ENCODE measurements around the gene GPC6.

Gene GPC6

DNA sequence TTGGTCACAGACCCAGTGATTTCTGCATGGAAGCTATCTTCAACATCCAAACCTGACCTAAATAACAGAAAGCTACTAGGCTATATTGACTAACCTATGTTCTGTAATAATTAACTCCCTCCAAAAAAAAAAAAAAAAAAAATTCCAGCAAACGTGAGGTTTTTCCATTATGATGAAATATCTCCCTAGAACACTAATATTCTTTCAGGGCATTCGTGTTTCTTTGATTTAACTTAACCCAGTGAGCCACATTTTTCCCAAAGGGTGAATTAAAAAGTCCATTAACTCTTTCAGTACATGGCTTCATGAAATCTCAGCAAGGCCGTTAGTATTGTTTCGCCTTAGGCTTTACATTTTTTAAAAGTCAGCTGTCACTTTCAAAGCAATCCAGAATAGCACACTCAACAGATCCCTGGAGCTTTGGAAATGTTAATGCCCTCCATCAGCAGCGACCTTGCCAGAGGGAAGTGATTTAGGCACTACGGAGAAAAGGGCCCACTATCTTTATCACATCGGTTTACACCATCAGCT is 1077.1 kb downstream of the GPC6 start:
- TF ChIP-seq CTCF (IDR thresholded peaks at IDR 0.05; ENCODE audit: low read depth, low read length) (no peak), EZH2phosphoT487 (IDR thresholded peaks at IDR 0.05; ENCODE audit: low read depth) (no peak)
- H3K27me3 ChIP-seq (ENCODE audit: low read depth, low read length) = no peaks in the 10 kb centered on the region
- H4K20me1 ChIP-seq (ENCODE audit: insufficient read depth, low read length) = no peaks in the 10 kb centered on the region
- H2AFZ ChIP-seq (ENCODE audit: low read depth, low read length) = no peak overlapping the region
- no peak overlapping the region for H3K9ac ChIP-seq (ENCODE audit: low read length)
- no peaks in the 10 kb centered on the region for H3K4me1 ChIP-seq (ENCODE audit: low read length)
- H3K27ac ChIP-seq (ENCODE audit: low read length) = no peak overlapping the region
- H3K4me3 ChIP-seq (ENCODE audit: low read length) = no peak overlapping the region
- H3K79me2 ChIP-seq (ENCODE audit: low read length) = no peaks in the 10 kb centered on the region
- no peaks in the 10 kb centered on the region for H3K36me3 ChIP-seq (replicated peaks; ENCODE audit: low read depth, low read length)
- H3K9me3 ChIP-seq (ENCODE audit: insufficient read depth, low read length) = no peaks in the 10 kb centered on the region
- no peak overlapping the region for H3K4me2 ChIP-seq (ENCODE audit: low read length)

DNA sequence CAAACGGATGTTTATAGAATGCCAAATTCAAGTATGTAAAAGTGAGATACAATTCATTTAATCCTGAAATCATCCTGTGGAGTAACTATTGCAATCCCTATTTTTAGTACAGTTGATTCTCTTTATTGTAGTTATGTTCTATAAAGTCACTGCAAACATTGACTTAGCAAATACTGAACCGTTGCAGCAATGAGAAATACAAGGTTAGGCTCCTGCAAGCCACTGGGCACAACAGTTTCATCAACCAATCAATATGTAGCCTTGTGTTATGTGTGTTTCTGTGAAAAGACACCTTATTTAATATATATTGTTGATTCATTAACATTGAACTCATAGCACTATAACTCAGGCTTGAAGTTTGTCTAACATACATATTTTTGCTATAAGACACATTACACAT is 1078.4 kb downstream of the GPC6 start:
- no peaks in the 10 kb centered on the region for H3K36me3 ChIP-seq (replicated peaks; ENCODE audit: low read depth, low read length)
- H2AFZ ChIP-seq (ENCODE audit: low read depth, low read length) = no peak overlapping the region
- H3K9me3 ChIP-seq (ENCODE audit: insufficient read depth, low read length) = no peaks in the 10 kb centered on the region
- TF ChIP-seq CTCF (IDR thresholded peaks at IDR 0.05; ENCODE audit: low read depth, low read length) (no peak), EZH2phosphoT487 (IDR thresholded peaks at IDR 0.05; ENCODE audit: low read depth) (no peak)
- no peaks in the 10 kb centered on the region for H3K79me2 ChIP-seq (ENCODE audit: low read length)
- no peaks in the 10 kb centered on the region for H3K4me1 ChIP-seq (ENCODE audit: low read length)
- no peak overlapping the region for H3K27ac ChIP-seq (ENCODE audit: low read length)
- no peaks in the 10 kb centered on the region for H3K27me3 ChIP-seq (ENCODE audit: low read depth, low read length)
- no peaks in the 10 kb centered on the region for H4K20me1 ChIP-seq (ENCODE audit: insufficient read depth, low read length)
- H3K9ac ChIP-seq (ENCODE audit: low read length) = no peak overlapping the region
- H3K4me2 ChIP-seq (ENCODE audit: low read length) = no peak overlapping the region
- no peak overlapping the region for H3K4me3 ChIP-seq (ENCODE audit: low read length)

- TF ChIP-seq EZH2phosphoT487 (IDR thresholded peaks at IDR 0.05; ENCODE audit: low read depth) (no peak), CTCF (IDR thresholded peaks at IDR 0.05; ENCODE audit: low read depth, low read length) (no peak)
- Histone ChIP-seq H3K27ac (ENCODE audit: low read length) (no peak overlapping the region), H4K20me1 (ENCODE audit: insufficient read depth, low read length) (no peaks in the 10 kb centered on the region), H3K4me1 (ENCODE audit: low read length) (no peaks in the 10 kb centered on the region), H3K9me3 (ENCODE audit: insufficient read depth, low read length) (no peaks in the 10 kb centered on the region), H3K79me2 (ENCODE audit: low read length) (no peaks in the 10 kb centered on the region), H2AFZ (ENCODE audit: low read depth, low read length) (no peak overlapping the region), H3K36me3 (replicated peaks; ENCODE audit: low read depth, low read length) (no peaks in the 10 kb centered on the region), H3K4me3 (ENCODE audit: low read length) (no peak overlapping the region), H3K9ac (ENCODE audit: low read length) (no peak overlapping the region), H3K27me3 (ENCODE audit: low read depth, low read length) (no peaks in the 10 kb centered on the region), H3K4me2 (ENCODE audit: low read length) (no peak overlapping the region)
Observed at GRCh38 chr13:94305463-94305862, 1078.9 kb downstream of the GPC6 start.

- H3K27ac ChIP-seq (ENCODE audit: low read length) = no peak overlapping the region
- no peak overlapping the region for H2AFZ ChIP-seq (ENCODE audit: low read depth, low read length)
Observed at GRCh38 chr13:94305934-94306333, 1079.3 kb downstream of the GPC6 start.

More at GRCh38 chr13:94305934-94306333, 1079.3 kb downstream of the GPC6 start:
- Histone ChIP-seq H3K4me1 (ENCODE audit: low read length) (no peaks in the 10 kb centered on the region), H3K79me2 (ENCODE audit: low read length) (no peaks in the 10 kb centered on the region), H3K9me3 (ENCODE audit: insufficient read depth, low read length) (no peaks in the 10 kb centered on the region), H3K9ac (ENCODE audit: low read length) (no peak overlapping the region), H3K4me2 (ENCODE audit: low read length) (no peak overlapping the region), H4K20me1 (ENCODE audit: insufficient read depth, low read length) (no peaks in the 10 kb centered on the region), H3K4me3 (ENCODE audit: low read length) (no peak overlapping the region), H3K27me3 (ENCODE audit: low read depth, low read length) (no peaks in the 10 kb centered on the region), H3K36me3 (replicated peaks; ENCODE audit: low read depth, low read length) (no peaks in the 10 kb centered on the region)
- TF ChIP-seq EZH2phosphoT487 (IDR thresholded peaks at IDR 0.05; ENCODE audit: low read depth) (no peak), CTCF (IDR thresholded peaks at IDR 0.05; ENCODE audit: low read depth, low read length) (no peak)
